NOMO-1 treated with dmso at 0.1 percent for 144 hours (cell line): Measurements from ENCODE around the gene RPL29.
A peak's percentile ranks its signal among the peaks of the same experiment; 100 is the strongest.
"Not testable (repeated sequence)": the region's sequence is repeated elsewhere in the genome, so short reads cannot be mapped to it uniquely, and the experiment has no call there.

Experiments
- DNase-seq: peaks from one replicate; lab custom pipeline; 2025; ENCODE audit not compliant: unreplicated experiment; lab: John Stamatoyannopoulos, UW

The RPL29 gene

DNA sequence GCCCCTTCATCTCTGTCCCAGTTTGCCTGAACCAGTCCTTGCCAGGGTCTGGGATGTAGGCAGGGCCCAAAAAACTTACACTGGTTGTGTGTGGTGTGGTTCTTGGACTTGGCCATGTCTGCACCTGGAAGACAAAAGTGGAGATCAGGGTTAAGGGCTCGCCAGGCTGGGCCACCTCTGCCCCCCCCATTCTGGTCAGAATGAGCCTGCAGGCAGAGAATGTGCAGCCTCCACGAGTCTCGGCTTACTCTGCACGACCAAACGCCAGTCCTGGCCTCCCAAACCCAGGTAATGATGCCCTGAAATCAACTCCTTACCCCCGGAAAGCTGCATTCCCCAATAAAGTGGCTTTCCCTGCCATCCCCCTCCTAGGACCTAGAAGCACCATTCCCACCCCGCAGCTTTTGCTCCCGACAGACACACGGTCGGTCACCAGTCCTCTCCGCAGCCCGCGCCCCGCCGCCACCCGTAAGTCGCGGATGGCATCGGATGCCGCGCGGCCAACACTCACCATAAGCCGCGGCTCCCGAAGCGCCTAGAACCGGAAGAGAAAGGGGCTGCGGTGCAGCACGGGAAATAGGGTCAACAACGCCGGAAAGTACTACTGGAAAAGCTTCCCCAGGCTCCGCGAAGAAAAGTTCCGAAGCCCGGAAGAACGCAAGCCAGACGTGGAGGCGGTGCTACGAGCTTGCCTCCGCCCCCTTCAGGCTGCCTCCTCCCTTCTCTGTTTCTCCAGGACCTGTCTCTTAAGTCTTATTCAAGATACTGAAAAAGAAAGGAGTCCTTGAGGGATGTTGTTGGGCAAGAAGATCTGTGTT lies at the start of gene RPL29:
Gene RPL29, minus strand, starts transcription at position 550 of the 818 bp plus-strand sequence. Its CDS starts 434 bp downstream, at position 116.
- DNase-seq: peak; percentile 98

DNA sequence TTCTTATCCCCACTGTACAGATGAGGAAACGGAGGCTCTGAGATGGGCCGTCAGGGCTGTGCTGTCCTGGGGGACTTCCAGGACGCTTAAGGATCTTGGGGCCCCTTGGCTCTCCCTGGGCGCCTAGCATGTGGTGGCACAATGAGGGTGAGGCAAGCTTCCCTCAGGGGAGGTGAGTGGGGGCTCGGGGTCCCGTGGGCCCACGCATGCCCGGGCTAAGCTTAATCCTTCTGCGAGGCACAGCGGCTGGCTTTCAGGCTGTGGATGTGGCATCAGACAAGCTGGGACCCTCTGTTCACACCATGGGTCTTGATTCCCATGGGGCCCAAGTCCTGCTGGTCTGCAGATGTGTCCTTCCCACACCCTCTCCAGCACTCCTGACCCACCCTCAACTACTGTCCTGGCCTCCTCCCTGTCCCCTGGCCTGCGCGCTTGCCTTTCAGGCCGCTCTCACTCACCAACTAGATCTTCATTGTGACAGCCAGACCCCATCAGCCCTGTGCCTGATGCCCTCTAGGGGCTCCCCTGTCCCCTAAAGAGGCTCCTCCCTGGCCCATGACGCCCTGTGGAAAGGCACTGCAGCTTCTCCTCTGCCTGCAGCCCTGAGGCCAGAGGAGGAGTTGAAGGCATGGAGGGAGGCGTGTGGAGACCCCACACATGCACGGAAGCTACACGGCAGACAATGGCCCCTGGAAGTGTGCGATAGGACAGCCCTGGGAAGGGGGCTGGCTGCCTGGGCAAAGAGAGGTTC lies 49.3 kb upstream of the RPL29 start:
- no peak for DNase-seq

DNA sequence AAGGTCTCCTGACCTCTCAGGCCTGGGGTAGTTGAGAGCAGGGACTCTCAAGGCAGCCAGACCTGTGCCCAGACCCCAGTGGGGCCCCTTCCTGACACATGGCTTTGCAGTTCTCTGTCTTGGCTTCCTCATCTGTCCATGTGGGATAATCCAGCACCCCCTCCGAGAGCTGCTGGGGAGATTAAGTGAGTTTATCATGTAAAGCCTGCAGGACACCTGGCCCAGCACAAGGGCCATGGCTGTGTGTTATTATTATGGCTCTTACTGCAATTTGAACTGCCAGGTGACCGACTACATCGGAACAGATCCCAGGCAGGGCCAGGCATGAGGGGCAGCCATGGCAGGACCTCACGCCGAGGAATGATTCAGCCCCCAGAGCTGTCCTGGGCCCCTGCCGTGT lies 48.1 kb upstream of the RPL29 start:
- no peak for DNase-seq

DNA sequence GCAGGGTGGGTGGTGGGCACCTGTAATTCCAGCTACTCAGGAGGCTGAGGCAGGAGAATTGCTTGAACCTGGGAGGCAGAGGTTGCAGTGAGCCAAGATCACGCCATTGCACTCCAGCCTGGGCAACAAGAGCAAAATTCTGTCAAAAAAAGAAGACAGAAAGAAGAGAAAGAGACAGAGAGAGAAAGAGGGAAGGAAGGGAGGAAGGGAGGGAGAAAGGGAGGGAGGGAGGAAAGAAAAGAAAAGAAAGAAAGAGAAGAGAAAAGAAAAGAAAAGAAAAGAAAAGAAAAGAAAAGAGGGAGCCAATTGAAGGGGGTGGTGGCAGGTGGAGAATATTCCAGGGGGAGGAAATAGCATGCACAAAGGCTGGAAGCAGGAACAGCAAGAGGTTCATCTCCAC lies 47.3 kb upstream of the RPL29 start:
- not testable (repeated sequence) for DNase-seq

DNA sequence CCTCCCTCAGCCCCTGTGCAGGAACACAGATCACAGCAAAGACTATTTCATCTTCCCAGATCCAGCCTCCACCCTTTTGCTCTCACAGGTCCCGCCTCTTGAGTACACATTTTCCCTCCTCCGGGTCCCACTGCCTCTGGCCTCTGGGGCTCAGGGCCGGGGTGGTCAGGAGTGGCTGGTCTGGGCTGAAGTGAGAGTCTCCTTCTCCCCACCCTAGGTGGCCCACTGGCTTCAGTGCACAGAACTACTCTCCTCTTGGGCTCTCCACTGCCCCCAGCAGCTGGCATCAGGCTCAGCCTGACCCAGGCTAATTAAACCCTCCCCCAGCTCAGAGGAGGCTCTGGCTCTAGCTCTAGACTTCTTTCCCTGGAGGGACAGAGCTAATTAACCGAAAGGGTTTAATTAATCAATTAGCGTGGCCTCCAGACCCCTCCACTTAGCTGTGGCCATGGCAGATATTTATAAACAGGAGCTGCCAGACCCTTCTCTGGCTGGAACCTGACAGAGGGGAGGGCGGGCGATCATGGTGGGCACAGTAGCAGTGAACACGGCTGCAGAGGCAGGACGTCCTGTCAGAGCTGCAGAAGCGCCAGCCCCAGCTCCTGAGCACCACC lies 45.5 kb upstream of the RPL29 start:
- no peak for DNase-seq

DNA sequence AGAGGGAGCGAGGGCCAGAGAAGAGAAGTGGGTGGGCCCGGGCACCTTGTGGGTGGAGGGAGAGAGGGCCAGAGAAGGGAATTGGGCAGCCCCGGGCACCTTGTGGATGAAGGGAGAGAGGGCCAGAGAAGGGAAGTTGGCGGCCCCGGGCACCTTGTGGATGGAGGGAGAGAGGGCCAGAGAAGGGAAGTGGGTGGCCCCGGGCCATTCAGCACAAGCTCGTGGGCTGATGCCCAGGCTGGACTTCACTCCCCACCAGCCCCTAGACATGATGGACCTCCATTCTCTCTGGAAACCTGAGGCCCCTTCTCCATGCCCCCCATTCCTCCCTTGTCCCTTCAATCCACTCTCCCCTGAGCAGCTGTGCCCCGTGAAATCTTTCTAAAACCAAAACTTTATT lies 44.9 kb upstream of the RPL29 start:
- no peak for DNase-seq

DNA sequence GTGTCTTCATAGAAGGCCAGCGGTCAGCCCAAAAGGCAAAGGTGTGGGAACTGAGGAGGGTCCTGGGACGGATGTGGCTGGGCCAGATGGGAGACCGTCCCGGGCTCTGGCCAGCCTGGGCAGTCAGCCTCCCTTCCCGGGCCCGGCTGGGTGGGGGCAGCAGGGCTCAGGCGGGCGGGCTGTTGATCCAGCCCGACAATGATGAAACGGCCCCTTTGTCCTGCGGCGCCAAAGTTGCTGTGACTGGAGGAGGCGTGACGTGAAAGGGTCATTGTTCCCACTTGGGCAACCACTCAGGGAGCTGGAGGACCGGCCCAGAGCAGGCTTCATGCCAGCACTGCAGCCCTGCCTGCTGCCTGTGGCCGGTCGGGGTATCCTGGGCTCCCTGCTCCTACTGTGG lies 44.2 kb upstream of the RPL29 start:
- DNase-seq: no peak

DNA sequence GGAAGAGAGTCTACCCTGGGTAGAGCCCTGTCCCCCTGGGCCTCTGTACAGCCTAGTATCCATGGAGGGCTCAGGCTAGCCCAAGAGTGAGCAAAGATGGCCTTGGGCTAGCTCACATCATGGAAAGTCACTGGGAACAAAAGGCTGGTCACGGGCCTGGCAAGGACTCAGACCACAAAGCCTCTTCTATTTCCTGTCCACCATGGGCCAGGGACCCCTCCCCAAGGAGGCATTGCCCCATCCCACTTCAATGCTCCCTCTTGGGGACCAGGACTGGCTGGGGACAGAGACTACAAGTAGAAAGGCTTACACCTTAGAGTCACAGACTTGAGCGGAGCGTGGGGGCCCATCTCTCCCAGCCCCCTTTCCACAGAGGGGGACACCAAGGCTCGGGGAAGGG lies 43.7 kb upstream of the RPL29 start:
- DNase-seq: no peak

DNA sequence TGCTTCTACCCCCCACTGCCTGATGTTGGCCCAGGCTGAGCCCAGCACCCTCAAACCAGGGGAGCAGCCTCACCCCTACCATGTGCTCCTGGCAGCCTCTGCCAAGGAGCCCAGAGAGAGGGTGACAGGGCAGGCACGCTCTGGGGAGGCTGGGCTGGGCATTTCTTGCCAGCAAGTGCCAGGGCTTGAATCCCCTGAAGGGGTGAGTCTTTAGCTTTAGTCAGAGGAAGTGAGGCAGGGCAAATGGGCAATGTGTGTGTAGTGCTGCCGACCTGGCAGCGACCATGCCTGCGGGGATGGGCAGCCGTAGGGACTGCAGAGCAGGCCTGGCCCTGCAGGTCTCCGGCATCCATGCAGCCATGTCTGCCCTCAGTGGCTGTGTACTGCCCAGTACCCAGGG lies 42.5 kb upstream of the RPL29 start:
- no peak for DNase-seq

DNA sequence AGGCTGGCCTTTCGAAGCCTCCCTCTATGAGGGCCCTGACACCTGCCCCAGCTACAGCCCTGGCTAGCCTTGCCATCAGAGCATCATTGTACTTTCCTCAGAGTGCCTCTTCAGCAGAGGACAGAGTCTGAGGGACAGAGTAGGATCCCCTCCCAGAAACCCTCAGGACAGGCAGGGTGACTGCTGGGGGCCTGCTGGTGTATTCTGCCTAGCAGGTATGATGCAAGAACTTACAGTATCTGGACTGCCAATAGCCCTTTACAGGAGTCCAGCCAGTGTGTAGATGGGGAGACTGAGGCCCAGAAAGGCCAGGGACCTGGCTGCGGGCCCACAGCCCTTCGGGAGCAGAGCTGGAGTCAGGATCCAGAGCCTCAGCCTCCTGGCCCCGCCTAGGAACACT lies 41.6 kb upstream of the RPL29 start:
- DNase-seq: no peak

DNA sequence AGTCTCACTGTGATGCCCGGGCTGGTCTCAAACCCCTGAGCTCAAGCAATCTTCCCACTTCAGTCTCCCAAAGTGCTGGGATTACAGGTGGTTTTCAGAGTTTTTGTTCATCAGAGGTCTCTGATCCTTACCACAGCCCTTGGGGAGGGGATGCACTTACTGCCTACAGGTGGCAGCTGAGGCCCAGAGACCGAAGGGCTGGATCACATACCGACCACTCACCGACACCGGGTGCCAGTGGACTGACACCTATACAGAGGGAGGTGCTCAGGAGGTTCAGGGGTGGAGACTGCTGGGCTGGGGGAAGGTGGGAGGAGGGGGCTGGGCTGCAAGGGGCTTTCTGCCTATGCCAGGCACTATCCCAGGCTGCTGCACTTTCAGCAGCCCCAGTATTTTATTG lies 41.1 kb upstream of the RPL29 start:
- DNase-seq: no peak

DNA sequence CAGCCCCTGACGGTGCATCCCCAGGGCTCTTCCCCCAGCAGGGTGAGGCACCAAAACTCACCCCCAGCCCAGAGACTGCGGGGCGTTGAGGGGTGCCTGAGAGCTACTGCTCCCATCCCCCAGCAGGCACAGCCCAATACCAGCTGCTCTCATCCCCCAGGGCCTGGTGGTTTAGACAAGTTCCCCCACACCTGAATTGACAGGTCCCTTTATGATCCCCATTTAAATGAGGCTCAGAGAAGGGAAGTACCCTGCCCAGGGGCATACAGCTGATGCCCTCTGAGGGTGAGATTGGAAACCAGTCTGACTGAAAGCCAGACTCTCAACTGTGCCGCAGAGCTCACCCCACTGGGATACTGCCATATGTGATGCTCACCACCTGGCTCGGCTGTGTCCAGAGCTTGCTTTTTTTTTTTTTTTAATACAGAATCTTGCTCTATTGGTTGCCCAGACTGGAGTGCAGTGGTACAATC lies 40.6 kb upstream of the RPL29 start:
- DNase-seq: no peak

DNA sequence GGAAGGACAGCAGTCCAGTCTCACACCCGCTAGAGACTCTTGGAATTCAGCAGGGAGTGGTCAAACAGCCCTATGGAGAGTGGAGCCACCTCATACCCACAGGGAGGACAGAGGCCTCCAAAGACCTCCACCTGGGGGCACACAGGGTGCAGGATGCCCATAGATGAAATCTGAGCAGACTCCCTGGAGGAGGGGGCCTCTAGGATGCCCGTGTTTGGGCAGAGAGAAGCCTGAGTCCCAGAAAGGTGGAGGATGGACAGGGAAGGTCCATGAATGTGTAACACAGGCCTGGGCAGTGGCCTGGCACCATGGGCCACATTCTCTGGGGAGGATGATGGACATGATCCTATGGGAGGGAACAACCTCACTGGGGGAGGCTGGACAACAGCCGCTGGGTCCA lies 39.0 kb upstream of the RPL29 start:
- DNase-seq: no peak

DNA sequence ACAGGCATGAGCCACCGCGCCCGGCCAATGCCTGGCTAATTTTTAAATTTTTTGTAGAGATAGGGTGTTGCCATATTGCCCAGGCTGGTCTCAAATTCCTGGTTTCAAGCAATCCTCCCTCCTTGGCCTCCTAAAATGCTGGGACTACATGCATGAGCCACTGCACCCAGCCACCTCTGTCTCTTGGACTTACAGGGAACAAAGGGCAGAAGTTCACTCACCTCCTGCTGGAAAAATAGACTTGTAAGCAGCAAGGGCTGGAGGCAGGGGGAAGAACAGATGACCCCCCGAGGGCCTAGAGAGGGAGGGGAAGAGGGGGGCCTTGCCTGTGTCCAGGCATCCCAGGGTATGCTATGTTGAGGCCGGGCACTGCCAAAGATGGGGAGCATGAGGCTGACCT lies 38.5 kb upstream of the RPL29 start:
- no peak for DNase-seq

DNA sequence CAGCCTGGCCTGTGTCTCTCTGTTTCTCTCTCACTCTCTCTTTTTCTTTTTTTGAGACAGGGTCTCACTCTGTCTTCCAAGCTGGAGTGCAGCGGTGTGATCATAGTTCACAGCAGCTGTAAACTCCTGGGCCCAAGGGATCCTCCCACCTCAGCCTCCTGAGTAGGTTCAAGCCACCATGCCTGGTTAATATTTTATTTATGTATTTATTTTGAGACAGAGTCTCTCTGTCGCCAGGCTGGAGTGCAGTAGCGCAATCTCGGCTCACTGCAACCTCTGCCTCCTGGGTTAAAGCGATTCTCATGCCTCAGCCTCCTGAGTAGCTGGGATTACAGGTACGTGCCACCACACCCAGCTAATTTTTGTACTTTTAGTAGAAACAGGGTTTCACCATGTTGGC lies 38.1 kb upstream of the RPL29 start:
- DNase-seq: not testable (repeated sequence)

DNA sequence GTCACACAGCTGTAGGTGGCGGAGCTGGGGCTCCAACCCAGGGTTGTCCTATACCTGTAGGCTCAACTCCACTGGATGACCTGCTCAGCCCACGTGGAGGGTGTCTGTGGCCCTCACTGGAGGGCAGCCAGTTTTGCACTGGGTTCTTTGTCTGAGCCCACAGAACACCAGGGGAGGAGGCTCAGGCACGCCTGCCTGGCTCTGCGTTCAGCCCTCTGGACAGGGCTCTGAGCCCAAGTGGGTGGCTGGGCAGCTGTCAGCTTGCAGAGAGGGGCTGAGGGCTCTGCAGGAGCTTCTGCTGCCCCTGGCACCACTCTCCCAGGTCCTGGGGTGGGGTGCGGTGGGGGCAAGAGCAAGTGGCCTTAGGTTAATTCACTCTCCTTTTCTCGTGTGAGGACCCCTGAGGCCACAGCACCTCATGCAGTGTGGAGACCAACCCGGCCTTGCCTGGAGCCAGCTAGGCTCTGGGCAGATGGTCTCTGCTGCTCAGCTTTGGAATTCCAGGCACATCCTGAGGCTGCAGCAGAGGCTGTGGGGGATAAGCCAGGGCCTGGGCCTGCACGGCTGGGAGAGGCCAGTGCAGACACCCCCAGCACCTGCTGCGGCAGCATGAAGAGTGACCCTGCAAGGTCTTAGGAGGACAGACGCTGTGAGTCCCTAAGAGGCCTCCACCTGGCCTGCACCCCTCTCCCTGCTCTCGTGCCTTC lies 37.2 kb upstream of the RPL29 start:
- DNase-seq: no peak

DNA sequence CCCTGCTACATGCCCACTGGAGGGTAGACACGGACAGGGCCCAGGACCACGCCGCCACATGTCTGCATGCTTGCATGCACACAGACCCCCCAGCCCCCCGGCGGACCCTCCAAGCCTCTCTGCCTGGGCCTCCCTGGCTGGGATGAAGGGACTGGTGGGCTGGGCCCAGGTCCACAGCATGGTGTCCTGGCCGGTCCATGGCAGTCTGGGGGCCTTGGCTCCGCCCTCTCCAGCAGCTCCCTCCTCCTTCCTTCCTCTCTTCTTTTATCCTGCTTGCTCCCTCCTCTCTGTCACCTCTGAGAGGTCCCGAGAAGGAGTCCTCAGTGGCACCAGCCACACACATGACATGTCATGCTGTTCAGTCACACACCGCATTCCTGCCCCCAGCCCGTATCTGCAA lies 36.2 kb upstream of the RPL29 start:
- no peak for DNase-seq

DNA sequence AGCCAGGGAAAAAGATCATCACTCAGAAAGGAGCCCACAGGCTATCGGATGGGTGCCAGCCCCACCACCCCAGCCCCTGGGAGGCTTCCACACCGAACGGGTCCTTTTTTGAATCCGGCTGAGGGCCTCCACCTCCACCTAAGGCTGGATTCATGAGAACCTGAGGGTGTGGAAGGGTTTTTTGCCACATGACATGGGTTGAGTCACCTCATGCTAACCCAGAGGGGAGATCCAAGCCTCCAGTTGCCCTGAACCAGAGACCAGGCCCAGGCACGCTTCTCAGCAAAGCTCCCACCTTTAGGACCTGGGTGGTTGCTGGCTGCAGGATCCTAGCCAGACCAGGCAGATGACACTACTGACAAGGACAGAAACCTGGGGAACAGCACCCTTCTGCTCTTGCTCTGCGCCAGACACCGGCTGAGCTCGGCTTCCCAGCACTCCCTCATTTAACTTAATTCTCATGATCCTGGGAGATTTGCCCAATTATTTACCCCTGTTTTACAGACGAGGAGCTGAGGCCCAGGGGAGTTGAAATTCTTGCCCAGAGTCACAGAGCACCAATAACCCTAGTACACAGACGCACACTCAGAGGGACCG lies 35.1 kb upstream of the RPL29 start:
- no peak for DNase-seq

DNA sequence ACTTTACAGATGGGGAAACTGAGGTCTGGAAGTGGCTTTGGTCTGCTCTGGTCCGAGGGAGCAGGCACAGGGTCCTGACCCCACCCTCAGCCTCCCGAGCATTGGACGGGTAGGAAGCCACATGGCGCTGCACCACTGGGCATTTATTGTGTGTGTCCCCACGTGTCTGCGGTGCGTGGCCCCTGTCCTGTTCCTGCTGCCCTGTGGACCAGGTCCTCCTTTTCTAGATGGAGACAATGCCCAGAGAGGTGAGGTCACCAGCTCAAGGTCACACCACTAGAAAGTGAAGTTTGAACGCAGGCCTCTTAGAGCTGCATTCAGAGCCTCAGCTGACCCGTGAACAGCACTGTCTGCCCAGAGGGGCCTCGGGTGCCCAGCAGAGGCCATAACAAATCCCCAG lies 33.8 kb upstream of the RPL29 start:
- DNase-seq: no peak

DNA sequence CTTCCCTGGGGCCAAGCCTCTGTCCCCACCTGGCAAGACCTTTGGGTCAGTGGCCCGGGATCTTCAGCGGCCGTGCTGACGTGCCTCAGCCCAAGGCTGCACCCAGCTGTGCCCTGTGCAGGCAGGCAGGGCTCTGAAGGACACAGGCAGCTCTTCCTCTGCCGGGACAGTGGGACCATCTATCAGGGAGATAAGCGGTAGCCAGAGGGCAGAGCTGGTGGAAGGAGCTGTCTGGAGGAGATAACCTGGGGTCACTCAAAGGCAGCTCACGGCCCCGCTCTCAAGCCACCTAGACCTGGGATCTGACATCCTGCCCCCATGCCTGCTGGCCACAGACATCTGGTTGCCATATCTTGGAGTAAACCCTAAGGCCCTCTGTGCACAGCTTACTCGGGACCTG lies 33.4 kb upstream of the RPL29 start:
- no peak for DNase-seq

DNA sequence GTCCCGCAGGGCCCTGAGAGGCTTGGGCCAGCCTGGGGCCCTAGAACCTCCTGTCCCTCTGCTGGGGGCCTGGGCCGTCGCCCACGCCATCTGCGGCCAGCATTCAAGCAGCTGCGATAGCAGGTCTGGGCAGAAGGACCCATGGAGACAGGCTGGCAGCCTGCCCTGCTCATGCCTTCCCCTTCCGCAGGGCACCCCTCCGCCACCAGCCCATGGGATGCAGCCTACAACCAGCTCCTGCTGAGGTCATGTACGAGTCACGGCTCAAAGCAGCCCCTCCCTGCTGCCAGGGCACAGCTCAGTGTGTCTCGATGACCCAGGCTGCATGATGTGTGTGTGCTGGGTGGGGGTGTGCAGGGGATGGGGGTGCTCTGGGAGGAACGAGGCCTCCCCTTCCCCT lies 32.9 kb upstream of the RPL29 start:
- DNase-seq: no peak
